Loucy (cell line): ENCODE measurements around the gene SHISA5.

Experiments used
- H2AFZ ChIP-seq: fragments of 200-600 bp; sonication (generic); 2 replicates; pipeline ENCODE4 v1.6.0; 2016; ENCODE audit warnings: antibody characterized with exemption, mild to moderate bottlenecking, low read length, moderate library complexity
- H3F3A ChIP-seq: fragments of 200-600 bp; 2 replicates; pipeline ENCODE4 v1.6.0; 2016; ENCODE audit warnings: antibody characterized with exemption, low read depth, mild to moderate bottlenecking
- H3K27me3 ChIP-seq: fragments of 200-600 bp; sonication (generic); 2 replicates; pipeline ENCODE4 v1.6.1; 2014; ENCODE audit warnings: low read length, mild to moderate bottlenecking; ENCODE audit not compliant: insufficient read depth, poor library complexity, severe bottlenecking
- H3K36me3 ChIP-seq: fragments of 200-600 bp; sonication (generic); 2 replicates; pipeline ENCODE4 v1.6.1; 2016; ENCODE audit warnings: low read length; ENCODE audit not compliant: insufficient read depth
- H3K4me1 ChIP-seq: fragments of 200-600 bp; sonication (generic); 2 replicates; pipeline ENCODE4 v1.5.1; 2014; ENCODE audit warnings: low read length, mild to moderate bottlenecking; ENCODE audit not compliant: insufficient read depth, poor library complexity, severe bottlenecking
- H3K4me2 ChIP-seq: fragments of 200-600 bp; sonication (generic); 2 replicates; pipeline ENCODE4 v1.6.0; 2014; ENCODE audit warnings: antibody characterized with exemption, low read length, low read depth, mild to moderate bottlenecking; ENCODE audit not compliant: poor library complexity, severe bottlenecking
- H3K4me3 ChIP-seq: fragments of 200-600 bp; sonication (generic); 2 replicates; pipeline ENCODE4 v1.5.1; 2014; ENCODE audit warnings: low read length, mild to moderate bottlenecking, mixed read lengths; ENCODE audit not compliant: poor library complexity, severe bottlenecking
- H3K79me2 ChIP-seq: fragments of 200-600 bp; sonication (generic); 2 replicates; pipeline ENCODE4 v1.6.1; 2014; ENCODE audit warnings: low read length; ENCODE audit not compliant: insufficient read depth
- H3K9ac ChIP-seq: fragments of 200-600 bp; sonication (generic); 2 replicates; pipeline ENCODE4 v1.6.0; 2014; ENCODE audit warnings: mild to moderate bottlenecking, low read depth, low read length, moderate library complexity; ENCODE audit not compliant: poor library complexity, severe bottlenecking
- H3K9me2 ChIP-seq: fragments of 200-600 bp; sonication (generic); replicated peaks from 2 replicates; pipeline ENCODE4 v1.6.1; 2016; ENCODE audit warnings: low read depth, low read length, mixed read lengths
- H3K9me3 ChIP-seq: fragments of 200-600 bp; sonication (generic); 2 replicates; pipeline ENCODE4 v1.6.1; 2014; ENCODE audit warnings: mild to moderate bottlenecking, antibody characterized with exemption, low read length, low read depth; ENCODE audit not compliant: insufficient read depth
- H4K20me1 ChIP-seq: fragments of 200-600 bp; sonication (generic); 2 replicates; pipeline ENCODE4 v1.6.0; 2014; ENCODE audit warnings: antibody characterized with exemption, low read length, mild to moderate bottlenecking; ENCODE audit not compliant: insufficient read depth, poor library complexity, severe bottlenecking
- CTCF ChIP-seq: fragments of 200-600 bp; sonication (generic); conservative IDR thresholded peaks from 2 replicates; pipeline ENCODE4 v1.5.1; 2014; ENCODE audit warnings: mild to moderate bottlenecking, antibody characterized with exemption, low read length
- EZH2phosphoT487 ChIP-seq: fragments of 200-600 bp; IDR thresholded peaks from 2 replicates; pipeline ENCODE4 v1.6.1; 2018; ENCODE audit warnings: antibody characterized with exemption, mild to moderate bottlenecking, moderate library complexity, borderline replicate concordance

The SHISA5 gene

GRCh38 chr3:48478626-48479555 is 25.1 kb downstream of the SHISA5 start:
- no peaks in the 10 kb centered on the region for H4K20me1 ChIP-seq
- H3K4me1 ChIP-seq = peaks cover 18% of the 10 kb centered on the region
- H2AFZ ChIP-seq = no peak overlapping the region
- H3K27me3 ChIP-seq = no peaks in the 10 kb centered on the region
- H3K79me2 ChIP-seq = no peaks in the 10 kb centered on the region
- H3K9me3 ChIP-seq = no peaks in the 10 kb centered on the region
- no peaks in the 10 kb centered on the region for H3F3A ChIP-seq
- H3K9ac ChIP-seq = peak overlapping the region; percentile 43
- H3K9me2 ChIP-seq = no peaks in the 10 kb centered on the region
- no peak for TF ChIP-seq EZH2phosphoT487
- no peak for TF ChIP-seq CTCF
- no peaks in the 10 kb centered on the region for H3K36me3 ChIP-seq
- H3K4me2 ChIP-seq = peak overlapping the region; percentile 63
- H3K4me3 ChIP-seq = peak overlapping the region; percentile 60

- H3K27me3 ChIP-seq = no peaks in the 10 kb centered on the region
- peak overlapping the region; percentile 63 for H3K4me2 ChIP-seq
- H3K9me2 ChIP-seq = no peaks in the 10 kb centered on the region
These were observed 25.9 kb downstream of the SHISA5 start for GRCh38 chr3:48477959-48478520.

GRCh38 chr3:48476426-48477053 is 27.4 kb downstream of the SHISA5 start:
- Histone ChIP-seq H3F3A (no peaks in the 10 kb centered on the region), H3K36me3 (no peaks in the 10 kb centered on the region), H2AFZ (no peak overlapping the region), H3K4me3 (no peak overlapping the region), H3K27me3 (no peaks in the 10 kb centered on the region), H3K9me2 (no peaks in the 10 kb centered on the region), H3K79me2 (peaks cover 11% of the 10 kb centered on the region; the same call in 1 of the 2 replicates), H3K4me1 (peaks cover 24% of the 10 kb centered on the region), H3K4me2 (no peak overlapping the region), H3K9ac (no peak overlapping the region), H4K20me1 (no peaks in the 10 kb centered on the region), H3K9me3 (no peaks in the 10 kb centered on the region)
- no peak for TF ChIP-seq CTCF
- TF ChIP-seq EZH2phosphoT487 = no peak

More at GRCh38 chr3:48477959-48478520, 25.9 kb downstream of the SHISA5 start:
- peak overlapping the region; percentile 43 for H3K9ac ChIP-seq
- H3K36me3 ChIP-seq = no peaks in the 10 kb centered on the region
- TF ChIP-seq EZH2phosphoT487 = no peak
- TF ChIP-seq CTCF = no peak
- no peaks in the 10 kb centered on the region for H3K79me2 ChIP-seq
- no peaks in the 10 kb centered on the region for H4K20me1 ChIP-seq
- H3F3A ChIP-seq = no peaks in the 10 kb centered on the region
- H3K9me3 ChIP-seq = no peaks in the 10 kb centered on the region
- peak overlapping the region; percentile 60 for H3K4me3 ChIP-seq
- H2AFZ ChIP-seq = no peak overlapping the region
- peaks cover 24% of the 10 kb centered on the region for H3K4me1 ChIP-seq
